HUES64 (cell line): ENCODE data around the gene CHRNA10.
"Not testable (repeated sequence)": the region's sequence is repeated elsewhere in the genome, so short reads cannot be mapped to it uniquely, and the experiment has no call there.

ENCODE experiments used
- H3K27ac ChIP-seq: 2 replicates; pipeline ENCODE4 v1.7.0; 2013; ENCODE audit warnings: low read depth, low read length, inconsistent platforms
- H3K27me3 ChIP-seq: 2 replicates; pipeline ENCODE4 v1.6.1; 2013; ENCODE audit warnings: mild to moderate bottlenecking, low read length; ENCODE audit not compliant: insufficient read depth
- H3K36me3 ChIP-seq: 2 replicates; pipeline ENCODE4 v1.6.1; 2013; ENCODE audit warnings: mild to moderate bottlenecking, low read length; ENCODE audit not compliant: insufficient read depth
- H3K4me1 ChIP-seq: 2 replicates; pipeline ENCODE4 v1.6.1; 2013; ENCODE audit warnings: mild to moderate bottlenecking, low read length, moderate library complexity; ENCODE audit not compliant: insufficient read depth
- H3K4me3 ChIP-seq: 2 replicates; pipeline ENCODE4 v1.5.1; 2013; ENCODE audit warnings: mild to moderate bottlenecking, low read length, moderate library complexity
- H3K9ac ChIP-seq: 2 replicates; pipeline ENCODE4 v1.6.1; 2013; ENCODE audit warnings: mild to moderate bottlenecking, low read depth, low read length
- H3K9me3 ChIP-seq: 2 replicates; pipeline ENCODE4 v1.6.1; 2013; ENCODE audit warnings: low read depth, low read length; ENCODE audit not compliant: insufficient read depth
- WGBS: fragments of 150-250, 120-280 bp; methylation state at CpG from one replicate; pipeline ENCODE4 v1.1.7; 2013; ENCODE audit warnings: missing lambda C conversion rate; 5-methylcytosine and 5-hydroxymethylcytosine counted together

Gene CHRNA10

DNA sequence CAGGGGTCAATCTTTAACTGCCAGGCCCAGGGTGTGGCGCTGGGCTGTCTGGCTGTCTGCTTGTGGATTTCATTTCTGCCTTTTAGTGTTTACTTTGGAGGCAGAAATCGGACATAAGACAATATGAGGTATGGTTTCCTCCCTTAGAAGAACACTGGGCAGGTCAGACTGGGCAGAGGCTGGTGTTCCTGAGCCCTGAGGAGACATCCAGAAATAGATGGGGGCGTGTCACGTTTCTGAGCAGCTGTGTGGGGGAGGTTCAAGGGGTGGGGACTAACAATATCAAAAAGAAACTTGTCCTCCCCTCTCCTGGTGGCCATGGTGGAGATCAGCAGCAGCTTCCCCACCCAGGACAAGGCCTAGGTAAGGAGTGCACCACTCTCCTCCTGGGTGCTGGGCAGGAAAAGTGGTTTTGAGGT is 26.4 kb downstream of the CHRNA10 start, which contains the start of gene ART1:
ART1 (plus strand) TSS at position 312 of the 419 bp plus-strand sequence. CDS start 14,086 bp downstream, outside the sequence.
- Histone ChIP-seq H3K9ac (no peak within 1 kb of the TSS), H3K36me3 (no peaks in the 10 kb centered on the region)

DNA sequence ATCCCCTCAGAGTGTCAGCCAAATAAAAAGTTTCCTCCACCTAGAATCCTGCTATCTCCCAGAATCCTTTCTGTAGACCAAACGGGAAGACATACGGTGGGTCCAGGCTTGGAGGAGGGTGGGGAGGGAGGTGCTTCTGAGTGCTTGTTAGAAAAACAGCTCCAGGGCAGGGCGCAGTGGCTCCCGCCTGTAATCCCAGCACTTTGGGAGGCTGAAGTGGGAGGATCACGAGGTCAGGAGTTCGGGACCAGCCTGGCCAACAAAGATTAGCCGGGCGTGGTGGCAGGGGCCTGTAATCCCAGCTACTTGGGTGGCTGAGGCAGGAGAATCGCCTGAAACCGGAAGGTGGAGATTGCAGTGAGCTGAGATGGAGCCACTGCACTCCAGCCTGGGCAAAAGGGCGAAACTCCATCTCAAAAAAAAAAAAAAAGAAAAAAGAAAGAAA is 28.1 kb downstream of the CHRNA10 start:
- H3K36me3 ChIP-seq, H3K27me3 ChIP-seq, H3K9me3 ChIP-seq: not testable (repeated sequence)
- peak overlapping the region; percentile 64 for H3K4me3 ChIP-seq
- H3K9ac ChIP-seq = peak overlapping the region; percentile 81; the same call in 1 of the 2 replicates
- H3K27ac ChIP-seq = peak overlapping the region; percentile 95; the same call in 1 of the 2 replicates
- H3K4me1 ChIP-seq = peaks cover 10% of the 10 kb centered on the region; the same call in 1 of the 2 replicates
- WGBS = 43% methylated on average over 10 of the region's 11 CpGs

More for the DNA sequence above, 26.4 kb downstream of the CHRNA10 start, which contains the start of gene ART1:
- Histone ChIP-seq H3K4me1 (peaks cover 10% of the 10 kb centered on the region; the same call in 1 of the 2 replicates), H3K9me3 (peaks cover 7% of the 10 kb centered on the region; the same call in 1 of the 2 replicates), H3K4me3 (no peak within 1 kb of the TSS), H3K27ac (no peak within 1 kb of the TSS), H3K27me3 (peaks cover 5% of the 10 kb centered on the region; the same call in 1 of the 2 replicates)
- 95% methylated on average over 4 of the region's 4 CpGs for WGBS

DNA sequence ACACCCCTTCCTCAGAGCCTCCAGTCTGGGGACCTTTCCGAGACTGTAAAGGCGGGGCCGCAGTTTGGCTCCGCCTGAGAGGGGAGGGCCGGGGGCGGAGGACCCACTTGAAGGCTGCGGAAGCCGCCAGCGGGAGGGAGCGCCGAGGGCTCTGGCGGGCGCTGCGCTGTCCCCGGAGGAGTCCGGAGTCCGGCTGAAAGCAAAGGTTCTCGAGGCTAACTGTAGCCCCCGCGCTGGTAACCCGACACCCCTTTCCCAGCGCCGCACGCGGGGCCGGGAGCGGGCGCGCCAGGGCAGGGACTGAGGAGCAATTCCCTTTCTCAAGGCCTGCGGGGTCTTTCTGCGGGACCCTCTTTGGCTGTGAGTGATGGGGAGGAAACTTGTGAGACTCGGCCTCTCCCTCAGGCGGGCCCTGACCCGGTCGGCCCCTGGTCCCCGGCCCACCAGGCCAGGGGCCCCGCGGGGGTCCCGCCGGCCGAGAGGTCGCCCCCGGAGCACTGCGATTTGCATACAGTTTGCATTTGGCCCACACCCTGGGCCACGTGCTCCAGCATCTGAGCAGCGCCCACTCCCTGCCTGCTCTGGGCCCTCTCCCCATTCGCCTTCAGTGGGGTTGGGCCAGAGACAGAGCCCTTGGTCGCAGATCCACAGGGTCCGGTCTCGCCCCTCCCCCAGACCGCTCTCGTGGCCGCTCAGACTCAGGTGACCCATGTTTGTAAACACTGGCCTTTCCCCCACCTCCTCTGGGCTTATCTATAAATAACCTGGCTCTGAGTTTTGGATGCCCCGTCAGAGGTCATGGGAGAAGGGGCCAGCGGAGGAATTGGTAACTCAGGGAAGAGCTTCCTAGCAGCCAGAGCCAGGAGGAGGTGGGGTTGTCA is 28.9 kb downstream of the CHRNA10 start:
- Histone ChIP-seq H3K36me3 (no peaks in the 10 kb centered on the region), H3K9me3 (peaks cover 7% of the 10 kb centered on the region; the same call in 1 of the 2 replicates), H3K9ac (peak overlapping the region; percentile 81), H3K27ac (peak overlapping the region; percentile 95), H3K27me3 (peaks cover 5% of the 10 kb centered on the region; the same call in 1 of the 2 replicates), H3K4me3 (peak overlapping the region; percentile 64), H3K4me1 (peaks cover 10% of the 10 kb centered on the region; the same call in 1 of the 2 replicates)
- under 1% methylated on average over 55 of the region's 55 CpGs for whole genome bisulfite sequencing

DNA sequence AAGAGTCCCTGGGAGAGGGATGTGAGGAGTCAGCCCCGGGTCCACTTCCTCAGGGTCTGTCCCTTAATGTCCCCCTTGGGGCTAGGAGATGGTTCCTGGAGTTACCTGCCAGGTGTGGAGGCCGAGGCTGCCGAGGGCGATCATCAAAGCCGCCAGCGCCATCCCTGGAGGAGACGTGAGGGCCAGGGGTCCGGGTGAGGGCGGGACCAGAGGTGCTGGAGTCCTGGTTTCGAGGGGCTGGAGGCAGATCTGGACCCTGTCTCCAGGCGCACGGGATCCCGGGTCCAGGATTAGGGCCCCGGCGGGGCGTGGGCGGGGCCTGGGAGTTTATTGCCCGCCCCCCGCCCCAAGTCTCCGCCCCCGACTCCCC is 29.5 kb downstream of the CHRNA10 start, which contains the start of gene ART5:
ART5 (minus strand) TSS at position 292 of the 370 bp plus-strand sequence; CDS start at position 162, 130 bp downstream.
- H3K36me3 ChIP-seq = no peaks in the 10 kb centered on the region
- H3K27ac ChIP-seq = peak within 1 kb of the TSS; percentile 95
- peak within 1 kb of the TSS; percentile 64 for H3K4me3 ChIP-seq
- peaks cover 7% of the 10 kb centered on the region; the same call in 1 of the 2 replicates for H3K9me3 ChIP-seq
- peaks cover 10% of the 10 kb centered on the region; the same call in 1 of the 2 replicates for H3K4me1 ChIP-seq
- H3K27me3 ChIP-seq = peaks cover 5% of the 10 kb centered on the region; the same call in 1 of the 2 replicates
- H3K9ac ChIP-seq = peak within 1 kb of the TSS; percentile 81
- WGBS = 6% methylated on average over 19 of the region's 21 CpGs

DNA sequence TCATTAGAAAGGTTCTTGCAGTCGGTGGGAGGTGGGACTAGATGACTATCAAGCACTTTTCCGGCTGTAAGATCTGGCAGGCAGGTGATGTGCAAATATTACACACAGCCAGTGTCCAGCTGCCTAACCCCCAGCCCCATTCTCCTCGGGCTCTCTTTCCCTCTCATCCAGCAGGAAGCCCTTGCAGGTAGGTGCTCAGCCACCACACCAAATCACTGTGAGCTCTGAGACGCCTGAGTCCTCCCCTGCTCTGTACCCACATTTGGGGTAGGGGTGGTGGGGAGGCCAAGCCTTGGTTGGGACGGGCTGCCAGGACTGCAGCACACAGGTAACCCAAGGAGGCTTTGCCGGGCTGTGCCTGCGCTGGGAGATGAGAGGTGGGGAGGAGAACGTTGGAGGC is 30.0 kb downstream of the CHRNA10 start:
- no peak overlapping the region; the same call in 1 of the 2 replicates for H3K9ac ChIP-seq
- H3K4me1 ChIP-seq = peaks cover 10% of the 10 kb centered on the region; the same call in 1 of the 2 replicates
- WGBS = 63% methylated on average over 8 of the region's 8 CpGs
- peaks cover 7% of the 10 kb centered on the region; the same call in 1 of the 2 replicates for H3K9me3 ChIP-seq
- no peaks in the 10 kb centered on the region for H3K36me3 ChIP-seq
- H3K27ac ChIP-seq = no peak overlapping the region
- H3K4me3 ChIP-seq = peak overlapping the region; percentile 59
- H3K27me3 ChIP-seq = peaks cover 5% of the 10 kb centered on the region; the same call in 1 of the 2 replicates

DNA sequence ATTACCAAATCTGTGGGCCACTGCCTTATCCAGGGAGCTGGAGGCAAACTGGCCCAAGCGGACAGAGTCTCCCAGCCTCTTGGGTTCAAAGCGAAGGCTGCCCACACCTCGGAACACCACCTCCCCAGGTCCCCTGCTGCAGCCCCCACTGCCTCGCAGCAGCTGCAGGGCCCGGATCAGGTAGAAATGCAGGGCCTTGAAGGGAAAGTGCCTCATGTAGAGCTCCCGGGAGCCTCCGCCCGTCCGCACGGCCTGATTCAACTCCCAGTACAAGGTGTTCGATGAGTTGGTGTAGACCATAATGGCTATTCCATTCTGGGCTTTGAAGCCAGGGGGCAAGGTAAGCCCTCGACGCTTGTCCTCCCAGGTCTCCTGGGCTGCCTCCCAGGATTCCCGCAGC is 31.3 kb downstream of the CHRNA10 start:
- H3K9ac ChIP-seq = no peak overlapping the region
- H3K9me3 ChIP-seq = peaks cover 7% of the 10 kb centered on the region; the same call in 1 of the 2 replicates
- H3K27ac ChIP-seq = no peak overlapping the region
- WGBS = 95% methylated on average over 14 of the region's 14 CpGs
- no peaks in the 10 kb centered on the region for H3K36me3 ChIP-seq
- H3K27me3 ChIP-seq = peaks cover 5% of the 10 kb centered on the region; the same call in 1 of the 2 replicates
- H3K4me3 ChIP-seq = no peak overlapping the region
- peaks cover 10% of the 10 kb centered on the region; the same call in 1 of the 2 replicates for H3K4me1 ChIP-seq

DNA sequence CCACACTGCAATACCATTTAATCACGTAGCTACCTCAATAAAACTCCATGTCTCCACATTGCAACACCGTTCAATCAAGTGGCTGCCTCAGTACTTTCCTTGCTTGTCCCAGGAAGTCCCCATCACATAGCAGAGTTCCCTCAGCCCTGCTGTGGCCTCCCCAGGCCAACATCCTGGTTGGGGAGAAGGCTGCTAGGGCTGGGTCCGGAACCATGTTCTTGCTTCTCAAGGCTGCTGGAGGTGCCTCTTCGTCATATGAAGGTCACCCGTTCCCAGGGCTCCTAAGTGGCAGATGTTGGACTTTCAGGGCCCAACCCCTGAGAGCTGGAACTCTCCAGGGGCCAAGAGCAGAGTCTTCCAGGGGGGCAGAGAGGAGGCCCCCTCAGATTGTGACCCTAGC is 32.7 kb downstream of the CHRNA10 start:
- peaks cover 5% of the 10 kb centered on the region; the same call in 1 of the 2 replicates for H3K27me3 ChIP-seq
- WGBS = 88% methylated on average over 5 of the region's 5 CpGs
- H3K27ac ChIP-seq = no peak overlapping the region
- no peaks in the 10 kb centered on the region for H3K36me3 ChIP-seq
- H3K9me3 ChIP-seq = no peaks in the 10 kb centered on the region
- H3K4me3 ChIP-seq = no peak overlapping the region
- H3K9ac ChIP-seq = no peak overlapping the region
- peaks cover 9% of the 10 kb centered on the region; the same call in 1 of the 2 replicates for H3K4me1 ChIP-seq

DNA sequence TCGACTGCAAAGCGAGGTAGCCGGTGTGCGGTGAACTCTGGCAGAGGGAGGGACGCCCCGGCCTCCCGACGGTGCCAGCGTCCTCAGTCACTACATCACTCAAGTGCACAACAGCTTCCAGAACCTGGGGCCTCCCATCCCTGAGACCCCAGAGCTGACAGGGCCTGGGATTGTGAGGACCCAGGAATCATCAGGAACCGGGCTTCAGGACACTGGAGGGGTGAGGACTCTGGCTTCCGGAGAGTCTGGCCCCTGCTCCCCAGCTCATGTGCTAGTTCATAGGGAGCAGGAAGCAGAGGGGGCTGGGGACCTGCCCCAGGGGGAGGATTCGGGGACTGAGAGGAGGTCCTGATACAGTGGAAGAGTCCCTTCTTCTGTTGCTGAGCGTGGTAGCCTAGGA is 34.0 kb downstream of the CHRNA10 start:
- H3K27me3 ChIP-seq = peaks cover 5% of the 10 kb centered on the region; the same call in 1 of the 2 replicates
- 90% methylated on average over 13 of the region's 13 CpGs for WGBS

DNA sequence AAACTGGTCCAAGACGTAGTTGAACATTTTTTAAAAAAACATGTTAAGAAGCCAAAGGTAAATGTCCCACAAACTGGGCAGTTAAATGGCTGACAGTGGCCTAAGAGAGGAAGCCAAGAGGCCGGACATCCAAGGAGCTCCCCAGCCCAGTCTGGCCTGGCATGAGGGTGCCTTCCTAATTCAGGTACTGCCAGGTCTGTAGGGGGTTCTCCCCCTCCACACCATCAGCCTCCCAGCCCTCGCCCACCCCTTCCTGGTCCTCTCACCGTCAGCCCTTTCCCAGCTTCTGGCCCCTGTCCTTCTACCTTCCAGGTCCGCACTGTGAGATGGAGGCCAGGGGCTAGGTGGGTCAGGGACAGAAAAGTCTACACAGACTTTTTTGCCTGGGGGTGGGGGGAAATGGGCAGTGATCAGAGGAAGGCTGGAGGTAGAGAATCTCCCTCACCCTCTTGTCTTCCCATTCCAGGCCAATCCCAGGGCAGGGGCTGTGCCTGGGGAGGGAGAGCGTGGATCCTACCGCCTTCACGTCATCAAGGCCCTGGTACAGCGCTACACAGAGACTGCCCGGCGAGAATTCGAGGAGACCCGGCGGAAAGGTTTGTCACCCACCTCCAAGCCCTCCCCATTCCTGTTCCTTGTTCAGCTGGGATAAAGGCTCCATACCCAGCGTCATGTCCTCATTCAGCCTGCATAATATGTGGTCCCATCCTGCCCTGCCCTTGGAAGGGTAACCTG is 35.4 kb downstream of the CHRNA10 start:
- no peak overlapping the region for H3K27ac ChIP-seq
- no peaks in the 10 kb centered on the region for H3K4me1 ChIP-seq
- no peaks in the 10 kb centered on the region for H3K9me3 ChIP-seq
- H3K27me3 ChIP-seq = no peaks in the 10 kb centered on the region
- WGBS = 93% methylated on average over 15 of the region's 15 CpGs
- no peak overlapping the region for H3K4me3 ChIP-seq
- no peaks in the 10 kb centered on the region for H3K36me3 ChIP-seq
- no peak overlapping the region for H3K9ac ChIP-seq

More for the DNA sequence above, 34.0 kb downstream of the CHRNA10 start:
- Histone ChIP-seq H3K9ac (no peak overlapping the region), H3K4me1 (no peaks in the 10 kb centered on the region), H3K4me3 (no peak overlapping the region), H3K9me3 (no peaks in the 10 kb centered on the region), H3K27ac (no peak overlapping the region), H3K36me3 (no peaks in the 10 kb centered on the region)

DNA sequence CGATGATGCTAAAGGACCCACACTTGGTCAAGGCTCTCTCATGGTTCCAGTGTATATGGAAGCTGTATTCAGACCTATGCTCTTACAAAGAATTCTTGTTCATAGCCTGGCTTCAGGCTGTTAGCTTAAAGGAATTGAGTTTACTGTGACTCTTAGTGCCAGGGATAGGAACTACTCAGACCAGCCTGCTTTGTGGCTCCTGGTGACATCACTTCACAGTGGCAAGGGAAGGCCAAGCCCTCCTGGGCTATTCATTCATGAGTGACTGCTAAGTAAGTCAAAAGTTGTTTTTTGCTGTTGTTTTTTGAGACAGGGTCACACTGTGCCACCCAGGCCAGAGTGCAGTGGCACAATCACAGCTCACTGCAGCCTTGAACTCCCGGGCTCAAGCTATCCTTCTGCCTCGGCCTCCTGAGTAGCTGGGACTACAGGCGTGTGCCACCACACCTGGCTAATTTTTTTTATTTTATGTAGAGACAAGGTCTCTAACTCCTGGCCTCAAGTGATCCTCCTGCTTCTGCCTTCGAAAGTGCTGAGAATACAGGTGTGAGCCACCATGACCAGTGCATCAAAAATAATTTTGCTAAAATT is 39.0 kb downstream of the CHRNA10 start:
- Histone ChIP-seq H3K9me3 (no peaks in the 10 kb centered on the region), H3K4me1 (no peaks in the 10 kb centered on the region), H3K9ac (no peak overlapping the region), H3K27ac (no peak overlapping the region), H3K4me3 (no peak overlapping the region), H3K27me3 (no peaks in the 10 kb centered on the region), H3K36me3 (no peaks in the 10 kb centered on the region)
- 97% methylated on average over 5 of the region's 5 CpGs for WGBS
